ENCODE data around the gene TSN.

TSN gene

GRCh38 chr2:121736140-121736461 lies 19.4 kb upstream of the TSN start:
- no peak for DNase-seq (ENCODE audit: low read depth in 1 of 2, low spot score in 1 of 2)
- H3K27ac ChIP-seq (replicated peaks), result peak overlapping the region; percentile 88
- H3K27me3 ChIP-seq (ENCODE audit: insufficient read depth, poor library complexity, severe bottlenecking), result no peaks in the 10 kb centered on the region
- H3K4me3 ChIP-seq (replicated peaks; ENCODE audit: insufficient read depth, low read length), result peak overlapping the region; percentile 96
- TF ChIP-seq CTCF (IDR thresholded peaks at IDR 0.05; ENCODE audit: insufficient read depth, low read length), result no peak
- TF ChIP-seq POLR2AphosphoS5 (IDR thresholded peaks at IDR 0.05; ENCODE audit: low read depth), result no peak
- TF ChIP-seq REST (IDR thresholded peaks at IDR 0.05; ENCODE audit: insufficient replicate concordance, low read depth), result no peak
- no peak for TF ChIP-seq GABPA (IDR thresholded peaks at IDR 0.05; ENCODE audit: low read depth)
- no peak for TF ChIP-seq SPI1 (IDR thresholded peaks at IDR 0.05; ENCODE audit: borderline replicate concordance, low read depth)

GRCh38 chr2:121736462-121737336 lies 18.8 kb upstream of the TSN start, which contains the start of gene NIFK:
Gene NIFK (minus strand): TSS chr2:121736875. CDS start chr2:121736850, 25 bp downstream.
- H3K4me3 ChIP-seq (replicated peaks; ENCODE audit: insufficient read depth, low read length), result peak within 1 kb of the TSS; percentile 96
- H3K27me3 ChIP-seq (ENCODE audit: insufficient read depth, poor library complexity, severe bottlenecking), result no peaks in the 10 kb centered on the region
- TF ChIP-seq GABPA (IDR thresholded peaks at IDR 0.05; ENCODE audit: low read depth), result peak; percentile 83
- peak; percentile 84 for TF ChIP-seq POLR2AphosphoS5 (IDR thresholded peaks at IDR 0.05; ENCODE audit: low read depth)
- TF ChIP-seq SPI1 (IDR thresholded peaks at IDR 0.05; ENCODE audit: borderline replicate concordance, low read depth), result no peak; the same call in 1 of the 2 replicates
- TF ChIP-seq CTCF (IDR thresholded peaks at IDR 0.05; ENCODE audit: insufficient read depth, low read length), result no peak
- TF ChIP-seq REST (IDR thresholded peaks at IDR 0.05; ENCODE audit: insufficient replicate concordance, low read depth), result no peak
- peak within 1 kb of the TSS; percentile 88 for H3K27ac ChIP-seq (replicated peaks)
- peak; percentile 95 to 99 for DNase-seq (ENCODE audit: low read depth in 1 of 2, low spot score in 1 of 2)

- DNase-seq (ENCODE audit: low read depth in 1 of 2, low spot score in 1 of 2), result no peak
- H3K27ac ChIP-seq (replicated peaks), result no peak overlapping the region
- no peaks in the 10 kb centered on the region for H3K27me3 ChIP-seq (ENCODE audit: insufficient read depth, poor library complexity, severe bottlenecking)
- TF ChIP-seq REST (IDR thresholded peaks at IDR 0.05; ENCODE audit: insufficient replicate concordance, low read depth) (no peak), POLR2AphosphoS5 (IDR thresholded peaks at IDR 0.05; ENCODE audit: low read depth) (no peak), CTCF (IDR thresholded peaks at IDR 0.05; ENCODE audit: insufficient read depth, low read length) (no peak), SPI1 (IDR thresholded peaks at IDR 0.05; ENCODE audit: borderline replicate concordance, low read depth) (no peak), GABPA (IDR thresholded peaks at IDR 0.05; ENCODE audit: low read depth) (no peak)
- no peak overlapping the region for H3K4me3 ChIP-seq (replicated peaks; ENCODE audit: insufficient read depth, low read length)
Observed at GRCh38 chr2:121740973-121741372, 14.5 kb upstream of the TSN start.
